K562 (cell line): ENCODE measurements around the gene ZNF143. TPM values are rescaled to one million over a fixed set of nuclear protein-coding genes. Genes with fewer than 3 reads are reported as not detected.

Experiments
- CSDE1 ChIP-seq, 2 experiments: fragments of 450-650 bp; IDR thresholded peaks; 2 replicates each; pipeline ENCODE4 v1.6.1; 2016; ENCODE audit warnings: mild to moderate bottlenecking in 1 of 2
- KLF1 ChIP-seq: fragments of 450-650 bp; IDR thresholded peaks from 2 replicates; pipeline ENCODE4 v1.6.1; 2016; ENCODE audit warnings: missing genetic modification characterization, missing compliant biosample characterization
- MAFG ChIP-seq: fragments of 450-650 bp; conservative IDR thresholded peaks from 2 replicates; pipeline ENCODE4 v1.6.1; 2016; ENCODE audit warnings: missing genetic modification characterization, missing compliant biosample characterization
- PHF21A ChIP-seq: fragments of 450-650 bp; IDR thresholded peaks from 2 replicates; pipeline ENCODE4 v1.6.1; 2017; ENCODE audit warnings: low read depth, borderline replicate concordance
- RB1 ChIP-seq: fragments of 450-650 bp; IDR thresholded peaks from 2 replicates; pipeline ENCODE4 v1.6.1; 2017; ENCODE audit warnings: low read depth, mild to moderate bottlenecking
- U2AF1 ChIP-seq: fragments of 200-400 bp; formaldehyde crosslinking; optimal IDR thresholded peaks from 2 replicates; pipeline ENCODE3; 2017; ENCODE audit warnings: mild to moderate bottlenecking, low read depth, low read length, moderate library complexity
- ZBTB7A ChIP-seq: IDR thresholded peaks from 2 replicates; pipeline ENCODE4 v1.6.1; 2011; ENCODE audit warnings: low read depth, mild to moderate bottlenecking, low read length, moderate library complexity, borderline replicate concordance; ENCODE audit not compliant: control insufficient read depth
- ZBTB8A ChIP-seq: fragments of 450-650 bp; IDR thresholded peaks from 2 replicates; pipeline ENCODE4 v1.6.1; 2018; ENCODE audit warnings: mild to moderate bottlenecking, moderate library complexity; ENCODE audit not compliant: partially characterized antibody
- ZNF140 ChIP-seq: fragments of 250-450 bp; sonication (Bioruptor Pico); IDR thresholded peaks from 2 replicates; pipeline ENCODE4 v1.8.0; 2021; ENCODE audit warnings: moderate library complexity, mild to moderate bottlenecking, inconsistent platforms
- ZNF197 ChIP-seq: fragments of 200-800 bp; sonication (Bioruptor generic); IDR thresholded peaks from 2 replicates; pipeline ENCODE4 v1.6.1; 2016; ENCODE audit warnings: low read depth, missing genetic modification characterization, missing compliant biosample characterization
- ZNF217 ChIP-seq: sonication (generic); formaldehyde crosslinking; IDR thresholded peaks from 2 replicates; pipeline ENCODE4 v1.8.0; 2022; ENCODE audit warnings: mild to moderate bottlenecking, missing genetic modification reagents
- ZNF224 ChIP-seq: sonication (generic); formaldehyde crosslinking; IDR thresholded peaks from 2 replicates; pipeline ENCODE4 v1.8.0; 2022; ENCODE audit warnings: mild to moderate bottlenecking, missing genetic modification reagents
- polyA plus RNA-seq, 8 experiments: library from polyadenylated mRNA; depleted of rRNA in 4 of 8; stranded (reverse) in 5 of 8; unstranded in 3 of 8; fragments of >200 nt; fragmentation: Nextera tagmentation in 2 of 8; fragmentation: Illumina TruSeq in 1 of 8; extraction: Ambion mirVana in 2 of 8; extraction: Trizol in 1 of 8; gene quantifications; 2 replicates each; pipeline versions ENCODE4 v1.2.1 to v1.2.3, GENCODE V29; 2011 to 2014; ENCODE audit warnings: inconsistent platforms in 1 of 8, missing spikeins in 1 of 8
- total RNA-seq, 7 experiments: library from RNA; depleted of rRNA in 6 of 7; stranded (reverse); fragments of >200 nt in 6 of 7; fragmentation: Illumina TruSeq in 2 of 7; extraction: Trizol in 2 of 7; gene quantifications; 2 replicates each; pipeline versions ENCODE4 v1.2.1 to v1.2.3, GENCODE V29; 2011 to 2021; ENCODE audit warnings: low replicate concordance in 1 of 7
- TF ChIP-seq, protein P1 (sequence below): sonication (generic); formaldehyde crosslinking; IDR thresholded peaks from 2 replicates; pipeline ENCODE4 v1.8.0; 2023; ENCODE audit warnings: mild to moderate bottlenecking, missing genetic modification reagents
- TF ChIP-seq, protein P2 (sequence below): IDR thresholded peaks from 3 replicates; pipeline ENCODE4 v1.6.1; 2011; ENCODE audit warnings: borderline replicate concordance, mild to moderate bottlenecking, moderate library complexity; ENCODE audit not compliant: insufficient read length; ENCODE audit errors: extremely low read depth
- TF ChIP-seq, protein P3 (sequence below), 2 experiments: fragments of 450-650 bp in 1 of 2; sonication (generic) in 1 of 2; formaldehyde crosslinking; conservative IDR thresholded peaks; 2 replicates each; pipeline versions ENCODE4 v1.4.0 to v1.8.1; 2020 to 2022; ENCODE audit warnings: mild to moderate bottlenecking in 1 of 2, missing genetic modification reagents in 1 of 2
- TF ChIP-seq, protein P4 (sequence below): sonication (generic); formaldehyde crosslinking; IDR thresholded peaks from 2 replicates; pipeline ENCODE4 v1.8.1; 2023; ENCODE audit warnings: missing genetic modification reagents, mild to moderate bottlenecking, borderline replicate concordance

ZNF143 gene
- total and polyA plus RNA-seq, 9 of the 15 experiments (the other 6 are each of a cell fraction or from before 2014, with no cell fraction given), result 18.4 to 58.5 (median 27.1) TPM

DNA sequence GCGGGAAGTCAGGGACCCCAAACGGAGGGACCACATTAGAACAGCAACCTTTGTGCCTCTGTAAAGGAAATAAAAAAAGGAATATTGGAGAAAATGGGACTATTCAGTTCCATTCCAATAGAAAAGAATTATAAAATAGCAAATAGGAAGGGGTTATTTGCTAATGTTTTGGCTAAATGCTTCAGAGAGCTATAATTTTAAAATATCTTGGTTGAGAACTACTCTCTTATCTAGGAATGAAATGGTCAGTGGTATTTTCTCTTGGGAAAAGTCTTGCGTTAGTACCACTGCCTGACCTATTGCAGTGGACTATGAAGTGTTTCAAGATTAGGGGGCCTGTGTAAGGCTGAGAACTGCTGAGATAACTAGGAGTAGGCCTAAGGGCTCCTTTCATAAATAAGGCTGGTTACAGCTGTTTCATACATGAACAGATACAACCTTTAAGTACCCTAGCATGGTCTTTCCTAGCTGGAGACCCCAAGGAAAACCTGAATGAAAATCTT lies 105.8 kb downstream of the ZNF143 start (continued):
- TF ChIP-seq, protein P1, sequence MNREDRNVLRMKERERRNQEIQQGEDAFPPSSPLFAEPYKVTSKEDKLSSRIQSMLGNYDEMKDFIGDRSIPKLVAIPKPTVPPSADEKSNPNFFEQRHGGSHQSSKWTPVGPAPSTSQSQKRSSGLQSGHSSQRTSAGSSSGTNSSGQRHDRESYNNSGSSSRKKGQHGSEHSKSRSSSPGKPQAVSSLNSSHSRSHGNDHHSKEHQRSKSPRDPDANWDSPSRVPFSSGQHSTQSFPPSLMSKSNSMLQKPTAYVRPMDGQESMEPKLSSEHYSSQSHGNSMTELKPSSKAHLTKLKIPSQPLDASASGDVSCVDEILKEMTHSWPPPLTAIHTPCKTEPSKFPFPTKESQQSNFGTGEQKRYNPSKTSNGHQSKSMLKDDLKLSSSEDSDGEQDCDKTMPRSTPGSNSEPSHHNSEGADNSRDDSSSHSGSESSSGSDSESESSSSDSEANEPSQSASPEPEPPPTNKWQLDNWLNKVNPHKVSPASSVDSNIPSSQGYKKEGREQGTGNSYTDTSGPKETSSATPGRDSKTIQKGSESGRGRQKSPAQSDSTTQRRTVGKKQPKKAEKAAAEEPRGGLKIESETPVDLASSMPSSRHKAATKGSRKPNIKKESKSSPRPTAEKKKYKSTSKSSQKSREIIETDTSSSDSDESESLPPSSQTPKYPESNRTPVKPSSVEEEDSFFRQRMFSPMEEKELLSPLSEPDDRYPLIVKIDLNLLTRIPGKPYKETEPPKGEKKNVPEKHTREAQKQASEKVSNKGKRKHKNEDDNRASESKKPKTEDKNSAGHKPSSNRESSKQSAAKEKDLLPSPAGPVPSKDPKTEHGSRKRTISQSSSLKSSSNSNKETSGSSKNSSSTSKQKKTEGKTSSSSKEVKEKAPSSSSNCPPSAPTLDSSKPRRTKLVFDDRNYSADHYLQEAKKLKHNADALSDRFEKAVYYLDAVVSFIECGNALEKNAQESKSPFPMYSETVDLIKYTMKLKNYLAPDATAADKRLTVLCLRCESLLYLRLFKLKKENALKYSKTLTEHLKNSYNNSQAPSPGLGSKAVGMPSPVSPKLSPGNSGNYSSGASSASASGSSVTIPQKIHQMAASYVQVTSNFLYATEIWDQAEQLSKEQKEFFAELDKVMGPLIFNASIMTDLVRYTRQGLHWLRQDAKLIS (CRISPR knock-in tag), result no peak
- TF ChIP-seq ZNF217 (CRISPR knock-in tag), result no peak
- TF ChIP-seq ZNF140 (CRISPR knock-in tag), result no peak
- no peak for TF ChIP-seq KLF1 (tag)
- no peak for TF ChIP-seq U2AF1
- TF ChIP-seq ZBTB8A, result no peak
- TF ChIP-seq PHF21A, result no peak
- TF ChIP-seq RB1, result no peak
- TF ChIP-seq ZBTB7A, result no peak
- TF ChIP-seq, protein P2, sequence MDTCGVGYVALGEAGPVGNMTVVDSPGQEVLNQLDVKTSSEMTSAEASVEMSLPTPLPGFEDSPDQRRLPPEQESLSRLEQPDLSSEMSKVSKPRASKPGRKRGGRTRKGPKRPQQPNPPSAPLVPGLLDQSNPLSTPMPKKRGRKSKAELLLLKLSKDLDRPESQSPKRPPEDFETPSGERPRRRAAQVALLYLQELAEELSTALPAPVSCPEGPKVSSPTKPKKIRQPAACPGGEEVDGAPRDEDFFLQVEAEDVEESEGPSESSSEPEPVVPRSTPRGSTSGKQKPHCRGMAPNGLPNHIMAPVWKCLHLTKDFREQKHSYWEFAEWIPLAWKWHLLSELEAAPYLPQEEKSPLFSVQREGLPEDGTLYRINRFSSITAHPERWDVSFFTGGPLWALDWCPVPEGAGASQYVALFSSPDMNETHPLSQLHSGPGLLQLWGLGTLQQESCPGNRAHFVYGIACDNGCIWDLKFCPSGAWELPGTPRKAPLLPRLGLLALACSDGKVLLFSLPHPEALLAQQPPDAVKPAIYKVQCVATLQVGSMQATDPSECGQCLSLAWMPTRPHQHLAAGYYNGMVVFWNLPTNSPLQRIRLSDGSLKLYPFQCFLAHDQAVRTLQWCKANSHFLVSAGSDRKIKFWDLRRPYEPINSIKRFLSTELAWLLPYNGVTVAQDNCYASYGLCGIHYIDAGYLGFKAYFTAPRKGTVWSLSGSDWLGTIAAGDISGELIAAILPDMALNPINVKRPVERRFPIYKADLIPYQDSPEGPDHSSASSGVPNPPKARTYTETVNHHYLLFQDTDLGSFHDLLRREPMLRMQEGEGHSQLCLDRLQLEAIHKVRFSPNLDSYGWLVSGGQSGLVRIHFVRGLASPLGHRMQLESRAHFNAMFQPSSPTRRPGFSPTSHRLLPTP, result no peak
- TF ChIP-seq CSDE1 (IDR thresholded peaks at IDR 0.05), result no peak
- TF ChIP-seq, protein P3, sequence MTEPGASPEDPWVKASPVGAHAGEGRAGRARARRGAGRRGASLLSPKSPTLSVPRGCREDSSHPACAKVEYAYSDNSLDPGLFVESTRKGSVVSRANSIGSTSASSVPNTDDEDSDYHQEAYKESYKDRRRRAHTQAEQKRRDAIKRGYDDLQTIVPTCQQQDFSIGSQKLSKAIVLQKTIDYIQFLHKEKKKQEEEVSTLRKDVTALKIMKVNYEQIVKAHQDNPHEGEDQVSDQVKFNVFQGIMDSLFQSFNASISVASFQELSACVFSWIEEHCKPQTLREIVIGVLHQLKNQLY (CRISPR knock-in tag; conservative IDR thresholded peaks at IDR 0.05), result no peak
- no peak; the same call in 1 of the 2 replicates for TF ChIP-seq ZNF197
- TF ChIP-seq ZNF224 (CRISPR knock-in tag), result no peak
- TF ChIP-seq, protein P4, sequence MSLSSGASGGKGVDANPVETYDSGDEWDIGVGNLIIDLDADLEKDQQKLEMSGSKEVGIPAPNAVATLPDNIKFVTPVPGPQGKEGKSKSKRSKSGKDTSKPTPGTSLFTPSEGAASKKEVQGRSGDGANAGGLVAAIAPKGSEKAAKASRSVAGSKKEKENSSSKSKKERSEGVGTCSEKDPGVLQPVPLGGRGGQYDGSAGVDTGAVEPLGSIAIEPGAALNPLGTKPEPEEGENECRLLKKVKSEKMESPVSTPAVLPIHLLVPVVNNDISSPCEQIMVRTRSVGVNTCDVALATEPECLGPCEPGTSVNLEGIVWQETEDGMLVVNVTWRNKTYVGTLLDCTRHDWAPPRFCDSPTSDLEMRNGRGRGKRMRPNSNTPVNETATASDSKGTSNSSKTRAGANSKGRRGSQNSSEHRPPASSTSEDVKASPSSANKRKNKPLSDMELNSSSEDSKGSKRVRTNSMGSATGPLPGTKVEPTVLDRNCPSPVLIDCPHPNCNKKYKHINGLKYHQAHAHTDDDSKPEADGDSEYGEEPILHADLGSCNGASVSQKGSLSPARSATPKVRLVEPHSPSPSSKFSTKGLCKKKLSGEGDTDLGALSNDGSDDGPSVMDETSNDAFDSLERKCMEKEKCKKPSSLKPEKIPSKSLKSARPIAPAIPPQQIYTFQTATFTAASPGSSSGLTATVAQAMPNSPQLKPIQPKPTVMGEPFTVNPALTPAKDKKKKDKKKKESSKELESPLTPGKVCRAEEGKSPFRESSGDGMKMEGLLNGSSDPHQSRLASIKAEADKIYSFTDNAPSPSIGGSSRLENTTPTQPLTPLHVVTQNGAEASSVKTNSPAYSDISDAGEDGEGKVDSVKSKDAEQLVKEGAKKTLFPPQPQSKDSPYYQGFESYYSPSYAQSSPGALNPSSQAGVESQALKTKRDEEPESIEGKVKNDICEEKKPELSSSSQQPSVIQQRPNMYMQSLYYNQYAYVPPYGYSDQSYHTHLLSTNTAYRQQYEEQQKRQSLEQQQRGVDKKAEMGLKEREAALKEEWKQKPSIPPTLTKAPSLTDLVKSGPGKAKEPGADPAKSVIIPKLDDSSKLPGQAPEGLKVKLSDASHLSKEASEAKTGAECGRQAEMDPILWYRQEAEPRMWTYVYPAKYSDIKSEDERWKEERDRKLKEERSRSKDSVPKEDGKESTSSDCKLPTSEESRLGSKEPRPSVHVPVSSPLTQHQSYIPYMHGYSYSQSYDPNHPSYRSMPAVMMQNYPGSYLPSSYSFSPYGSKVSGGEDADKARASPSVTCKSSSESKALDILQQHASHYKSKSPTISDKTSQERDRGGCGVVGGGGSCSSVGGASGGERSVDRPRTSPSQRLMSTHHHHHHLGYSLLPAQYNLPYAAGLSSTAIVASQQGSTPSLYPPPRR (CRISPR knock-in tag), result no peak
- TF ChIP-seq MAFG (tag), result no peak
